Breast epithelium (tissue), 3 donors: Measurements from ENCODE around the gene PDHX.

Experiments
- POLR2A ChIP-seq: fragments of 450-650 bp; IDR thresholded peaks from one replicate; pipeline ENCODE4 v1.6.1; 2016; ENCODE audit warnings: antibody characterized with exemption, mild to moderate bottlenecking, moderate library complexity
- POLR2AphosphoS5 ChIP-seq, 3 donors: sonication (generic); formaldehyde crosslinking; IDR thresholded peaks; one replicate each; pipeline ENCODE4 v1.6.1; 2017; ENCODE audit warnings: antibody characterized with exemption in 3 of 3
- TF ChIP-seq, protein P1 (sequence below), 3 donors: fragments of 450-650 bp; IDR thresholded peaks; one replicate each; pipeline ENCODE4 v1.5.1; 2016 to 2017; ENCODE audit warnings: antibody characterized with exemption in 3 of 3, mild to moderate bottlenecking in 3 of 3, moderate library complexity in 3 of 3

DNA sequence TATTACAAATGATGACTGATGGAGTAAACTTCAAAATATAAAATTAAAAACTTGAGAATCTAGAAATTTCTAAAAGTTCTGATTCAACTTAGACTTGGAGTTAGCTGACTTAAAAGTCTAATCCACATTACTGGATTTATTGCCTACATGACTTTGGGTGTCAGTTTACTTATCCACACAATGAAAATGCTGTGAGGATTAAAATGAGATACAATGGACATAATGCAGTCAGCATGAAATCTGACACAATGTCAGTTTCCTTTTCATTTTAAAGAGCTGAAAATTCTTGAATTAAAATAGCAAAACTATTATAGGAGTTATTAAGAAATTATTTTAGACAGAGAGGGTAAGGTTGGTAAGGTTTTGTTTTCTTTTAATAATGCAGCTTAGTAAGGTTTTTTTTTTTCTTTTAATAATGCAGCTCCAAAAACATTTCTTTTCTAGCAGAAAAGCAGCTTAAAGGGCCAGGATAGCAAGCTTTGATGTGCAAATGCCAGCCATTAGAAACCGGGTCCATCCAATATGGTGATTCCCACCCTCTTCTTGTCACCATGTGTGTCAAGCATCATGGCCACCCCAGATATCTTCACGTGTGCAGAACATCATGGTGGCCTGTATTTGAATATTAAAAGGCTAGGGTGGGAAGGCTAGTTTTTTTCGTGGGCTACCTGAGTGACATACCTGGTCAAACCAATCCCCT lies 19.1 kb upstream of the PDHX start:
- TF ChIP-seq, protein P1, sequence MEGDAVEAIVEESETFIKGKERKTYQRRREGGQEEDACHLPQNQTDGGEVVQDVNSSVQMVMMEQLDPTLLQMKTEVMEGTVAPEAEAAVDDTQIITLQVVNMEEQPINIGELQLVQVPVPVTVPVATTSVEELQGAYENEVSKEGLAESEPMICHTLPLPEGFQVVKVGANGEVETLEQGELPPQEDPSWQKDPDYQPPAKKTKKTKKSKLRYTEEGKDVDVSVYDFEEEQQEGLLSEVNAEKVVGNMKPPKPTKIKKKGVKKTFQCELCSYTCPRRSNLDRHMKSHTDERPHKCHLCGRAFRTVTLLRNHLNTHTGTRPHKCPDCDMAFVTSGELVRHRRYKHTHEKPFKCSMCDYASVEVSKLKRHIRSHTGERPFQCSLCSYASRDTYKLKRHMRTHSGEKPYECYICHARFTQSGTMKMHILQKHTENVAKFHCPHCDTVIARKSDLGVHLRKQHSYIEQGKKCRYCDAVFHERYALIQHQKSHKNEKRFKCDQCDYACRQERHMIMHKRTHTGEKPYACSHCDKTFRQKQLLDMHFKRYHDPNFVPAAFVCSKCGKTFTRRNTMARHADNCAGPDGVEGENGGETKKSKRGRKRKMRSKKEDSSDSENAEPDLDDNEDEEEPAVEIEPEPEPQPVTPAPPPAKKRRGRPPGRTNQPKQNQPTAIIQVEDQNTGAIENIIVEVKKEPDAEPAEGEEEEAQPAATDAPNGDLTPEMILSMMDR (IDR thresholded peaks at IDR 0.05) = no peak
- TF ChIP-seq POLR2AphosphoS5 (IDR thresholded peaks at IDR 0.05) (no peak), POLR2A (no peak)
